G401 (cell line): ENCODE data around the gene LHFPL3. TPM values are rescaled to one million over a fixed set of nuclear protein-coding genes. Genes with fewer than 3 reads are reported as not detected.
"Not testable (repeated sequence)": the region's sequence is repeated elsewhere in the genome, so short reads cannot be mapped to it uniquely, and the experiment has no call there.

Experiments
- DNase-seq: peaks from one replicate; pipeline ENCODE4 v3.0.0-alpha.2; 2015; ENCODE audit warnings: low spot score
- in situ Hi-C: cut with HindIII; loops from 2 replicates; pipeline ENCODE4 v1.10.0; 2016; ENCODE audit warnings: low sequenced_read_pairs, mixed read lengths
- total RNA-seq: library from RNA; depleted of rRNA; stranded (reverse); fragments of >200 nt; shearing (Covaris generic); gene quantifications from 2 replicates; pipeline ENCODE4 v1.2.3, GENCODE V29; 2014; rRNA removed

Gene LHFPL3
- total RNA-seq: not detected in 2 replicates

GRCh38 chr7:104328296-104328969 lies at the start of gene LHFPL3:
Gene LHFPL3 (plus strand): TSS chr7:104328603.
- in situ Hi-C loops: no loop called here
- peak; percentile 17 for DNase-seq

DNA sequence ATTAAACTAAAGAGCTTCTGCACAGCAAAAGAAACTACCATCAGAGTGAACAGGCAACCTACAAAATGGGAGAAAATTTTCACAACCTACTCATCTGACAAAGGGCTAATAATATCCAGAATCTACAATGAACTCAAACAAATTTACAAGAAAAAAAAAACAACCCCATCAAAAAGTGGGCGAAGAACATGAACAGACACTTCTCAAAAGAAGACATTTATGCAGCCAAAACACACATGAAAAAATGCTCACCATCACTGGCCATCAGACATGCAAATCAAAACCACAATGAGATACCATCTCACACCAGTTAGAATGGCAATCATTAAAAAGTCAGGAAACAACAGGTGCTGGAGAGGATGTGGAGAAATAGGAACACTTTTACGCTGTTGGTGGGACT lies 46.7 kb upstream of the LHFPL3 start:
- DNase-seq, in situ Hi-C loops: not testable (repeated sequence)

- DNase-seq: no peak
- in situ Hi-C loops: no loop called here
These were observed 41.6 kb upstream of the LHFPL3 start for GRCh38 chr7:104286839-104287238.

DNA sequence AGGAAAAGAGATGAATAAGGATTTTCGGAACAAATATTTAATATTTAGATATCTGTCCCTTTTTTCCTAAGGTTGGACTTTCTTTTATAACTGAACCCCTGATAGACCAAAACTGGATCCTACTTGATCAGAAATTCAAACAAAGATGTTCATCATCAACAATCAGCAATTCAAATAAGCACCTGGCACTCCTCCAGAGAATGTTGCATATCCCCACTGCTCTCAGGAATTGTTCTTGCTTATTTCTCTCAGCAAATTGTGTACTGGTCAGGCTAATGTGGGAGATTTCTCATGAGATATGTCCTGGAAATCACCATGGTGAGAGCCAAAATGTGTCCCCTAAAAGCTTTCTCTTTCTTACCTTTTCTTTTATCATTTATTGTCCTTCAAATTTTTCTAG lies 40.3 kb upstream of the LHFPL3 start:
- no peak for DNase-seq
- in situ Hi-C loops: no loop called here

- in situ Hi-C loops: no loop called here
- DNase-seq: no peak
These were observed 34.1 kb upstream of the LHFPL3 start for GRCh38 chr7:104294291-104294690.

- DNase-seq: no peak
- in situ Hi-C loops: no loop called here
These were observed 32.1 kb upstream of the LHFPL3 start for GRCh38 chr7:104296266-104296665.

GRCh38 chr7:104296900-104297299 lies 31.5 kb upstream of the LHFPL3 start:
- no peak for DNase-seq
- in situ Hi-C loops: no loop called here

- in situ Hi-C loops: no loop called here
- no peak for DNase-seq
These were observed 29.1 kb upstream of the LHFPL3 start for GRCh38 chr7:104299323-104299722.

DNA sequence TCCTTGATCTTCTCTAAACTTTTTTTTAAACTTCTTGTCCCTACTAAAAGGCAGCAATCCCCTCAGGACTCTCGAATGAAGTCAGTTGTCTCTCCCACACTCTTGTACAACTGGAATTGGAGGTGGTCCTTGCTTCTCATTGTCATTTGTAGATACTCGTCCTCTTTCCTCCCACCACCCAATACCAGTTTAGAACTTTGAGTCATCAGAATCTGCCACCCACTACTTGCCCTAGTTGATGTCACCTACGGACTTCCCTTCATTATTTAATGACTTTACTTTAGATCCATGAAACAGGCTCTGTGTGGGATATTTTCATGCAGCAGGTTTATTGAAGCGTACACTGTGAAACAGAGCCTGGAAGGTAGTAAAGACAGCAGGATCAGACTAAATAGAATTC lies 28.6 kb upstream of the LHFPL3 start:
- DNase-seq: no peak
- in situ Hi-C loops: no loop called here

DNA sequence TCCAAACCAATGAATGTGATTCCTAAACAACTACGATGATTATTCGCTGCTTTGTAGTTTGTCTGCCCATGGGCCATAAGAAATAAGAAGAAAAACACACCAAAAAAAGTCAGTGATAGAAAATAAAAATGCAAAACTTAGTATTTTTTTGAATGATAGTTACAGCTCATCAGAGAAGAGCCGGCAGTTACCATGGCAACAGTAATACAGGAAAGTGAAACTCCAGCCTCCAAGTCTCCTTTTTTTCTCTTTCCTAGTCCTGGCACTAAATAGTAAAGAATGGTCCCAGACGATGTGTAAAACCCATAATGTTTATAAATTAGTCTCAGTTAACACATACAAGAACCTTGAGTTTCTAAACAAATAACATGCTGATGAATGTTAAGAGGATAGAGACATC lies 21.6 kb upstream of the LHFPL3 start:
- DNase-seq: no peak
- in situ Hi-C loops: no loop called here

GRCh38 chr7:104317948-104318629 lies 10.3 kb upstream of the LHFPL3 start:
- in situ Hi-C loops: no loop called here
- DNase-seq: no peak

- DNase-seq: no peak
- in situ Hi-C loops: no loop called here
These were observed 869 bp upstream of the LHFPL3 start for GRCh38 chr7:104327534-104327933.

- no peak for DNase-seq
- in situ Hi-C loops: no loop called here
These were observed 486 bp upstream of the LHFPL3 start for GRCh38 chr7:104327938-104328295.

- no peak for DNase-seq
- in situ Hi-C loops: no loop called here
These were observed 795 bp downstream of the LHFPL3 start for GRCh38 chr7:104328970-104329825.

GRCh38 chr7:104341546-104341945 lies 13.1 kb downstream of the LHFPL3 start:
- in situ Hi-C loops: no loop called here

GRCh38 chr7:104352736-104353135 lies 24.3 kb downstream of the LHFPL3 start:
- in situ Hi-C loops: no loop called here
- peak; percentile 8 for DNase-seq

More at GRCh38 chr7:104341546-104341945, 13.1 kb downstream of the LHFPL3 start:
- DNase-seq: peak; percentile 16

- in situ Hi-C loops: no loop called here
- DNase-seq: no peak
These were observed 28.8 kb downstream of the LHFPL3 start for GRCh38 chr7:104357166-104357565.

- no peak for DNase-seq
- in situ Hi-C loops: no loop called here
These were observed 30.2 kb downstream of the LHFPL3 start for GRCh38 chr7:104358446-104359132.

DNA sequence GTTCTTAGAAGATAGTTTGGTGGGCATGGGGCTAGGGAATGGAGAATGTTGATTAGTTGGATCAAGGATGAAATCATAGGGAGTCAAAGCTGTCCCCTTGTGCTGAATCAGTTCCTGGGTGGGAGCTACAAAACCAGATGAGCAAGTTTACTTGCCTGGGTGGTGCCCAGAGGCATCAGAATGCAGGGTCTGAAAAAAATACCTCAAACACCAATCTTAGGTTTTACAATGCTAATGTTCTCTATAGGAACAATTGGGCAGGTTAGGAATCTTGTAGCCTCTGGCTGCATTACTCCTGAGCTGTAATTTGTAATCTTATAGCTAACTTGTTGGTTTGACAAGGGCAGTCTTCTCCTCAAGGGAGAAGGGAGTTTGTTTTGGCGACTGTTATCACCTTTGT lies 34.4 kb downstream of the LHFPL3 start:
- in situ Hi-C loops: no loop called here
- DNase-seq: no peak

DNA sequence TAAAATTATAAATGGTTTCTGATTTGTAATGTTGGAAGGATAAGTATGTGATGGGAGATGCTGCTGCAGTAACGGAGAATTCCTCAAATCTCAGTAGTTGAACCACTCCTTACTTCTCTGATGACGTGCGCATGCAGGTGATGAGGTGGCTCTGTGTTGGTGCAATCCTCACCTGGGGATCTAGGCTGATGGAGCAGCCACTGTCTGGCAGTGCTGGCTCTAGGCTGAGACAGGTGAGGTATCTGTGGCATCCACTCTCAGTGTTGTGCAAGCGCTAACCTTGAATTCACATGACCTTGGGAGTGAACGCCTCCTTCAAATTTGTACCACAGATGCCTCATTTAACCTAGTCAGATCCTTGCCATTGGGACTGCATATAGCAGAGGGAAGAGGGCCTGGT lies 35.0 kb downstream of the LHFPL3 start:
- no peak for DNase-seq

More for the DNA sequence above, 35.0 kb downstream of the LHFPL3 start:
- in situ Hi-C loops: no loop called here
